H1 (cell line): ENCODE results near the gene IRF3. TPM values are rescaled to one million over a fixed set of nuclear protein-coding genes. Genes with fewer than 3 reads are reported as not detected.

Experiments
- BRCA1 ChIP-seq: IDR thresholded peaks from 2 replicates; pipeline ENCODE4 v1.6.1; 2012; ENCODE audit warnings: low read depth, low read length, improper control_type of control experiment
- polyA plus RNA-seq, 7 experiments: library from polyadenylated mRNA; depleted of rRNA in 3 of 7; stranded (reverse) in 5 of 7; unstranded in 2 of 7; fragments of >200 nt in 5 of 7; fragments of 200-250 nt in 2 of 7; gene quantifications; 1 replicate in 5 of 7; 2 replicates in 1 of 7; 4 replicates in 1 of 7; pipeline versions ENCODE4 v1.2.1 to v1.2.3, GENCODE V29; 2011 to 2013; ENCODE audit warnings: missing spikeins in 2 of 7, mixed read lengths in 2 of 7
- total RNA-seq: library from RNA; stranded (reverse); fragmentation: NEBNext Ultra II Directional; extraction: Animal tissue kit (Norgen Biotek cat#: 25700); gene quantifications from 2 replicates; pipeline ENCODE4 v1.2.1, GENCODE V29; 2021
- TF ChIP-seq, protein P1 (sequence below): fragments of 300-600 bp; sonication (generic); IDR thresholded peaks from 2 replicates; pipeline ENCODE4 v1.7.1; 2012; ENCODE audit warnings: low read length, moderate library complexity, mild to moderate bottlenecking, inconsistent platforms; ENCODE audit not compliant: insufficient replicate concordance
- TF ChIP-seq, protein P2 (sequence below), 3 experiments: IDR thresholded peaks; 1 replicate in 2 of 3; 2 replicates in 1 of 3; pipeline versions ENCODE4 v1.5.1 to v1.6.1; 2011; ENCODE audit warnings: low read length in 3 of 3, mild to moderate bottlenecking in 3 of 3, inconsistent platforms in 2 of 3, low read depth in 1 of 3, moderate library complexity in 1 of 3; ENCODE audit not compliant: insufficient read depth in 1 of 3; ENCODE audit errors: control extremely low read depth in 1 of 3

IRF3 gene
- total and polyA plus RNA-seq, 2 of the 8 experiments (the other 6 are each of a cell fraction or from before 2014, with no cell fraction given): 103 to 114 TPM

DNA sequence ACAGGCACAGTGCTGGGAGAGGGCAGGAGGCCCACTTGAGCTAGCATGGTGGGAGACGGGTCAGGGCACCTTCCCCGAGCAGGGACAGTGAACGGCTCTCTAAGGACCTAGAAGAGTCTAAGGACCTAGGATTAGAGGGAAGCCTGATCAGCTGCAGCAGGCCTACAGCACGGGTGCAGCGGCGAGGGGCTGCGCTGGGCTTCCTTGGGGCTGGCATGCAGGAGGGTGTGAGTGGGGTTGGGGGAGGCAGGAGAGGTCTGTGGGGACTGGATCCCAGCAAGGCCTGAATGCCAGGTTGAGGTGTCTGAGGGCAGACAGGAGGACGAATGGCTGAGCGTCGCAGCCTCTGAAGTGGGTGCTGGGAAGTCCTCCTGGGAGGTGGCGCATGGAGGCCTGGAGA, 20.1 kb downstream of the IRF3 start (continued):
- TF ChIP-seq, protein P1, sequence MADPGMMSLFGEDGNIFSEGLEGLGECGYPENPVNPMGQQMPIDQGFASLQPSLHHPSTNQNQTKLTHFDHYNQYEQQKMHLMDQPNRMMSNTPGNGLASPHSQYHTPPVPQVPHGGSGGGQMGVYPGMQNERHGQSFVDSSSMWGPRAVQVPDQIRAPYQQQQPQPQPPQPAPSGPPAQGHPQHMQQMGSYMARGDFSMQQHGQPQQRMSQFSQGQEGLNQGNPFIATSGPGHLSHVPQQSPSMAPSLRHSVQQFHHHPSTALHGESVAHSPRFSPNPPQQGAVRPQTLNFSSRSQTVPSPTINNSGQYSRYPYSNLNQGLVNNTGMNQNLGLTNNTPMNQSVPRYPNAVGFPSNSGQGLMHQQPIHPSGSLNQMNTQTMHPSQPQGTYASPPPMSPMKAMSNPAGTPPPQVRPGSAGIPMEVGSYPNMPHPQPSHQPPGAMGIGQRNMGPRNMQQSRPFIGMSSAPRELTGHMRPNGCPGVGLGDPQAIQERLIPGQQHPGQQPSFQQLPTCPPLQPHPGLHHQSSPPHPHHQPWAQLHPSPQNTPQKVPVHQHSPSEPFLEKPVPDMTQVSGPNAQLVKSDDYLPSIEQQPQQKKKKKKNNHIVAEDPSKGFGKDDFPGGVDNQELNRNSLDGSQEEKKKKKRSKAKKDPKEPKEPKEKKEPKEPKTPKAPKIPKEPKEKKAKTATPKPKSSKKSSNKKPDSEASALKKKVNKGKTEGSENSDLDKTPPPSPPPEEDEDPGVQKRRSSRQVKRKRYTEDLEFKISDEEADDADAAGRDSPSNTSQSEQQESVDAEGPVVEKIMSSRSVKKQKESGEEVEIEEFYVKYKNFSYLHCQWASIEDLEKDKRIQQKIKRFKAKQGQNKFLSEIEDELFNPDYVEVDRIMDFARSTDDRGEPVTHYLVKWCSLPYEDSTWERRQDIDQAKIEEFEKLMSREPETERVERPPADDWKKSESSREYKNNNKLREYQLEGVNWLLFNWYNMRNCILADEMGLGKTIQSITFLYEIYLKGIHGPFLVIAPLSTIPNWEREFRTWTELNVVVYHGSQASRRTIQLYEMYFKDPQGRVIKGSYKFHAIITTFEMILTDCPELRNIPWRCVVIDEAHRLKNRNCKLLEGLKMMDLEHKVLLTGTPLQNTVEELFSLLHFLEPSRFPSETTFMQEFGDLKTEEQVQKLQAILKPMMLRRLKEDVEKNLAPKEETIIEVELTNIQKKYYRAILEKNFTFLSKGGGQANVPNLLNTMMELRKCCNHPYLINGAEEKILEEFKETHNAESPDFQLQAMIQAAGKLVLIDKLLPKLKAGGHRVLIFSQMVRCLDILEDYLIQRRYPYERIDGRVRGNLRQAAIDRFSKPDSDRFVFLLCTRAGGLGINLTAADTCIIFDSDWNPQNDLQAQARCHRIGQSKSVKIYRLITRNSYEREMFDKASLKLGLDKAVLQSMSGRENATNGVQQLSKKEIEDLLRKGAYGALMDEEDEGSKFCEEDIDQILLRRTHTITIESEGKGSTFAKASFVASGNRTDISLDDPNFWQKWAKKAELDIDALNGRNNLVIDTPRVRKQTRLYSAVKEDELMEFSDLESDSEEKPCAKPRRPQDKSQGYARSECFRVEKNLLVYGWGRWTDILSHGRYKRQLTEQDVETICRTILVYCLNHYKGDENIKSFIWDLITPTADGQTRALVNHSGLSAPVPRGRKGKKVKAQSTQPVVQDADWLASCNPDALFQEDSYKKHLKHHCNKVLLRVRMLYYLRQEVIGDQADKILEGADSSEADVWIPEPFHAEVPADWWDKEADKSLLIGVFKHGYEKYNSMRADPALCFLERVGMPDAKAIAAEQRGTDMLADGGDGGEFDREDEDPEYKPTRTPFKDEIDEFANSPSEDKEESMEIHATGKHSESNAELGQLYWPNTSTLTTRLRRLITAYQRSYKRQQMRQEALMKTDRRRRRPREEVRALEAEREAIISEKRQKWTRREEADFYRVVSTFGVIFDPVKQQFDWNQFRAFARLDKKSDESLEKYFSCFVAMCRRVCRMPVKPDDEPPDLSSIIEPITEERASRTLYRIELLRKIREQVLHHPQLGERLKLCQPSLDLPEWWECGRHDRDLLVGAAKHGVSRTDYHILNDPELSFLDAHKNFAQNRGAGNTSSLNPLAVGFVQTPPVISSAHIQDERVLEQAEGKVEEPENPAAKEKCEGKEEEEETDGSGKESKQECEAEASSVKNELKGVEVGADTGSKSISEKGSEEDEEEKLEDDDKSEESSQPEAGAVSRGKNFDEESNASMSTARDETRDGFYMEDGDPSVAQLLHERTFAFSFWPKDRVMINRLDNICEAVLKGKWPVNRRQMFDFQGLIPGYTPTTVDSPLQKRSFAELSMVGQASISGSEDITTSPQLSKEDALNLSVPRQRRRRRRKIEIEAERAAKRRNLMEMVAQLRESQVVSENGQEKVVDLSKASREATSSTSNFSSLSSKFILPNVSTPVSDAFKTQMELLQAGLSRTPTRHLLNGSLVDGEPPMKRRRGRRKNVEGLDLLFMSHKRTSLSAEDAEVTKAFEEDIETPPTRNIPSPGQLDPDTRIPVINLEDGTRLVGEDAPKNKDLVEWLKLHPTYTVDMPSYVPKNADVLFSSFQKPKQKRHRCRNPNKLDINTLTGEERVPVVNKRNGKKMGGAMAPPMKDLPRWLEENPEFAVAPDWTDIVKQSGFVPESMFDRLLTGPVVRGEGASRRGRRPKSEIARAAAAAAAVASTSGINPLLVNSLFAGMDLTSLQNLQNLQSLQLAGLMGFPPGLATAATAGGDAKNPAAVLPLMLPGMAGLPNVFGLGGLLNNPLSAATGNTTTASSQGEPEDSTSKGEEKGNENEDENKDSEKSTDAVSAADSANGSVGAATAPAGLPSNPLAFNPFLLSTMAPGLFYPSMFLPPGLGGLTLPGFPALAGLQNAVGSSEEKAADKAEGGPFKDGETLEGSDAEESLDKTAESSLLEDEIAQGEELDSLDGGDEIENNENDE: no peak
- TF ChIP-seq, protein P2, sequence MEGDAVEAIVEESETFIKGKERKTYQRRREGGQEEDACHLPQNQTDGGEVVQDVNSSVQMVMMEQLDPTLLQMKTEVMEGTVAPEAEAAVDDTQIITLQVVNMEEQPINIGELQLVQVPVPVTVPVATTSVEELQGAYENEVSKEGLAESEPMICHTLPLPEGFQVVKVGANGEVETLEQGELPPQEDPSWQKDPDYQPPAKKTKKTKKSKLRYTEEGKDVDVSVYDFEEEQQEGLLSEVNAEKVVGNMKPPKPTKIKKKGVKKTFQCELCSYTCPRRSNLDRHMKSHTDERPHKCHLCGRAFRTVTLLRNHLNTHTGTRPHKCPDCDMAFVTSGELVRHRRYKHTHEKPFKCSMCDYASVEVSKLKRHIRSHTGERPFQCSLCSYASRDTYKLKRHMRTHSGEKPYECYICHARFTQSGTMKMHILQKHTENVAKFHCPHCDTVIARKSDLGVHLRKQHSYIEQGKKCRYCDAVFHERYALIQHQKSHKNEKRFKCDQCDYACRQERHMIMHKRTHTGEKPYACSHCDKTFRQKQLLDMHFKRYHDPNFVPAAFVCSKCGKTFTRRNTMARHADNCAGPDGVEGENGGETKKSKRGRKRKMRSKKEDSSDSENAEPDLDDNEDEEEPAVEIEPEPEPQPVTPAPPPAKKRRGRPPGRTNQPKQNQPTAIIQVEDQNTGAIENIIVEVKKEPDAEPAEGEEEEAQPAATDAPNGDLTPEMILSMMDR (IDR thresholded peaks at IDR 0.05; ENCODE audit: control extremely low read depth in 1 of 3, insufficient read depth in 1 of 3, low read depth in 1 of 3, low read length in 3 of 3): no peak
- no peak for TF ChIP-seq BRCA1
